ENCODE results near the gene STIL.

STIL gene

DNA sequence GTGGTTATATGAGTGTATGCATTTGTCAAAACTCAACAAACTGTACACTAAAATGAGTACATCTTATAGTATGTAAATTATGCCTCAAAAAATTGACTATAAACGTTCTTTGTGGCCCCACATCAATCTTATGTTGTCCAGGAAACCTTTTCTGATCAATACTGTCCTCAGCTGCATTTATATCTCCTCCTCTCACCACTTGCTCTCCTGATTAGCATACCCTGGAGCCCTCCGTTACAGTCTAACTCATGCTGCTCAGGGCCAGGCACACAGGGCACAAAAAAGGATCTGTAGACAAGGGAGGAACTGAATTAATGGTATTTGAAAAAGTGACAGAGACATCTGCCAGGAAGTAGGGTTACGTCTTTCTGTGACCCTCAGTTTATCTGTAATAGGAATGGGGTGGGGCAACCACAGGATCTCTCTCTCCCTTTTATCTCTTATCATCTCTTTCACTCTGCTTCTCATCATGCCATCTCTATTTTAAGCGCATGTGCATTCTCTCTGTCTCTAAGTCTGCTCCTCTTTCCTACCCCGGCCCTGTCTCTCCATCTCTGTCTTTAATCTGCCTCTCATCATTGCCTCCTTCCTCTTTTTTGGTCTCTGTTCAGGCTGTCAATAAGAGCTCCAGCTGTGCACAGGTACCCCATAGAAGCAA is 74.9 kb downstream of the STIL start:
- no peak for DNase-seq (ENCODE audit: low read depth)
- H3K4me3 ChIP-seq (ENCODE audit: control insufficient read depth, low read depth, low read length), result no peak overlapping the region
- TF ChIP-seq, protein P1, sequence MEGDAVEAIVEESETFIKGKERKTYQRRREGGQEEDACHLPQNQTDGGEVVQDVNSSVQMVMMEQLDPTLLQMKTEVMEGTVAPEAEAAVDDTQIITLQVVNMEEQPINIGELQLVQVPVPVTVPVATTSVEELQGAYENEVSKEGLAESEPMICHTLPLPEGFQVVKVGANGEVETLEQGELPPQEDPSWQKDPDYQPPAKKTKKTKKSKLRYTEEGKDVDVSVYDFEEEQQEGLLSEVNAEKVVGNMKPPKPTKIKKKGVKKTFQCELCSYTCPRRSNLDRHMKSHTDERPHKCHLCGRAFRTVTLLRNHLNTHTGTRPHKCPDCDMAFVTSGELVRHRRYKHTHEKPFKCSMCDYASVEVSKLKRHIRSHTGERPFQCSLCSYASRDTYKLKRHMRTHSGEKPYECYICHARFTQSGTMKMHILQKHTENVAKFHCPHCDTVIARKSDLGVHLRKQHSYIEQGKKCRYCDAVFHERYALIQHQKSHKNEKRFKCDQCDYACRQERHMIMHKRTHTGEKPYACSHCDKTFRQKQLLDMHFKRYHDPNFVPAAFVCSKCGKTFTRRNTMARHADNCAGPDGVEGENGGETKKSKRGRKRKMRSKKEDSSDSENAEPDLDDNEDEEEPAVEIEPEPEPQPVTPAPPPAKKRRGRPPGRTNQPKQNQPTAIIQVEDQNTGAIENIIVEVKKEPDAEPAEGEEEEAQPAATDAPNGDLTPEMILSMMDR (IDR thresholded peaks at IDR 0.05; ENCODE audit: control insufficient read depth, insufficient read depth, low read depth, low read length, missing control alignments), result no peak

DNA sequence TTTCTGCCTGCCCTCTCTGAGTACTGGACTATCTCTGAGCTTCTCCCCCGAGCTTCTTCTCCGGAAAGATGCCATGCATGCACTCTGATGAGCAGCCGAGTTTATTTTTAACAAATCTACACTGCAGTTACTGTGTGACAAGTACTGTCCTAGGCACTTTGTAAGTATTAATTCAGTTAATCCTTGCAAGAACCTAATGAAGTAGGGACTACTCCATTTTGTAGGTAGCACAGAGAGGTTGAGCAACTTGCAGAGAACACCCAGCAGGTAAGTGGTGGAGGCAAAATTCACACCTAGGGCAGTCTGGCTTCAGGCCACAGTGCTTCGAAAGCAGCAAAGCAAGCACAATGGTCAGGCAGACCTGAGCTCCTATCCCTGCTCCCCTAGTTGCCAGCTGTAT is 78.1 kb downstream of the STIL start:
- TF ChIP-seq, protein P1 (IDR thresholded peaks at IDR 0.05; ENCODE audit: control insufficient read depth, insufficient read depth, low read depth, low read length, missing control alignments), result no peak
- DNase-seq (ENCODE audit: low read depth), result no peak
- no peak overlapping the region for H3K4me3 ChIP-seq (ENCODE audit: control insufficient read depth, low read depth, low read length)

DNA sequence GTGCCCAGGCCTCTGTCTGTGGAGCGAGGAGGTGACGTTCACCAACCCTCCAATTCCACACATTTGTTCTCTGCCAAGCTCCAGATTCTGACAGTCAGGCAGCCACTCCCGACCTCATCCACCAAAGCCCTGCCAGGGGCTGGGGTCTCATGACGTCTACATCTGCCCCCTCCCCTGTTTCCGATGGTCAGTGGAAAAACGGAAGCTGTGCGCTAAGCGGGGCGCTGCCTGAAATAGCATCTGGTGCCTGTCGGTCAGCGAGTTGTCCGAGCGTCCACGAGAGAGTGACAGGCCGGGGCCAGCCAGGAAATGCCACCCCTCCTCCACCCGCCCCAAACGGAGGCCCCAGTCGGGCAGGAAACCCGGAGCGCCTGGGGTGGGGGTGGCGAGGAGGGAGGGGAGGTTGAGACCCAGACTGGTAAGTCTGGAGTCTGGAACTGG is 78.7 kb downstream of the STIL start:
- no peak overlapping the region for H3K4me3 ChIP-seq (ENCODE audit: control insufficient read depth, low read depth, low read length)
- no peak for DNase-seq (ENCODE audit: low read depth)
- TF ChIP-seq, protein P1 (IDR thresholded peaks at IDR 0.05; ENCODE audit: control insufficient read depth, insufficient read depth, low read depth, low read length, missing control alignments), result no peak

DNA sequence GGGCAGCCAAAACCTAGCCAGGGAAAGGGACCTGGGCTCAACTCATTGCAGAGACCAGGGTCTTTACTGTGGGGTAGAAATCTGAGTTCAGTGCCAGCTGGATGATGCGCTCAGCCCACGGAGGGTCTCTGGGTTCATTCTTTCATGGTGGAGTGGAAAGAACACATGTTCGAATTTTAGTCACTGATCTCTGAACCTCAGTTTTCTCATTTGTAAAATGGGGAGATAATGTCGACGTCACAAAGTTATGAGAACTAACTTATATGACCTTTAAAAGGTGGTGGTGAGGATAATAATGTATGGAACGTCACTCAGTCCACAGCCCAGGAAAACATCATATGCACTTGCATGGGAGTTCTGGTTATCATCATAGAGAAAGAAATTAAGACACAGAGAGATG is 80.8 kb downstream of the STIL start:
- no peak overlapping the region for H3K4me3 ChIP-seq (ENCODE audit: control insufficient read depth, low read depth, low read length)

DNA sequence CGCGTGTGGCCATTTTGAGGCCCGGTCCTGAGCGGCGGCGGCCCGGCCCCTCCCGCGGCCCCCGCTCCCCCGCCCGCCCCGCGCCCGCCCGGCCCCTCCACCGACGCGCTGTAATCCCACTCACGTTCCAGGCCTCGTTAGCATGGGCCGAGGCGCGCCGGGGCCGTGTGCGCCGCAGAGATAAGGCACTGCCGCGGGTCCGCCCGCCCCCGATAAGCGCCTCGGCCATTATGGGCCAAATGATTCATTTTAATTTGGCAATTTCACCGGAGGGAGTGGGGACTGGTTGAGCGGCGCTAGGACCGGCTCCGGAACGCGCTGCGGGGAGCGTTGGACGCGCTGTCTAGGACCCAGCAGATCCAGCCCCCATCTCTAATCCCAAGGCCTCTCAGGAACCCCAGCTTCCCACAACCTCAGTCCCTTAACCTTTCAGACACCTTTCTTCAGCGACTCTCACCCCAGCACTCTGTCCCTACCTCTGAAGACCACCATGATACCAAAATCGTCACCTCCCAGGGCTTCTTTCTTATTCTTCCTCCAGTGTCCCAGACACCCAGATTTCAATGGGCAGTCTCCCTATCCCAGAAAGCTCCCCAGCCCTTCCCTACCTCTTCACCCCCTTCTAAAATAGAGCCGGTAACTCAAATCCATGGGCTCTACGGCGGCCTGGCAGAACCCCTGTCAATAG is 81.6 kb downstream of the STIL start, which contains the start of gene TAL1:
Gene TAL1, minus strand, starts transcription at position 39 of the 688 bp plus-strand sequence. CDS start 6,337 bp downstream, outside the sequence.
- DNase-seq (ENCODE audit: low read depth), result no peak
- no peak within 1 kb of the TSS for H3K4me3 ChIP-seq (ENCODE audit: control insufficient read depth, low read depth, low read length)
- TF ChIP-seq, protein P1 (IDR thresholded peaks at IDR 0.05; ENCODE audit: control insufficient read depth, insufficient read depth, low read depth, low read length, missing control alignments), result no peak

More for the DNA sequence above, 80.8 kb downstream of the STIL start:
- no peak for DNase-seq (ENCODE audit: low read depth)
- TF ChIP-seq, protein P1 (IDR thresholded peaks at IDR 0.05; ENCODE audit: control insufficient read depth, insufficient read depth, low read depth, low read length, missing control alignments), result no peak

DNA sequence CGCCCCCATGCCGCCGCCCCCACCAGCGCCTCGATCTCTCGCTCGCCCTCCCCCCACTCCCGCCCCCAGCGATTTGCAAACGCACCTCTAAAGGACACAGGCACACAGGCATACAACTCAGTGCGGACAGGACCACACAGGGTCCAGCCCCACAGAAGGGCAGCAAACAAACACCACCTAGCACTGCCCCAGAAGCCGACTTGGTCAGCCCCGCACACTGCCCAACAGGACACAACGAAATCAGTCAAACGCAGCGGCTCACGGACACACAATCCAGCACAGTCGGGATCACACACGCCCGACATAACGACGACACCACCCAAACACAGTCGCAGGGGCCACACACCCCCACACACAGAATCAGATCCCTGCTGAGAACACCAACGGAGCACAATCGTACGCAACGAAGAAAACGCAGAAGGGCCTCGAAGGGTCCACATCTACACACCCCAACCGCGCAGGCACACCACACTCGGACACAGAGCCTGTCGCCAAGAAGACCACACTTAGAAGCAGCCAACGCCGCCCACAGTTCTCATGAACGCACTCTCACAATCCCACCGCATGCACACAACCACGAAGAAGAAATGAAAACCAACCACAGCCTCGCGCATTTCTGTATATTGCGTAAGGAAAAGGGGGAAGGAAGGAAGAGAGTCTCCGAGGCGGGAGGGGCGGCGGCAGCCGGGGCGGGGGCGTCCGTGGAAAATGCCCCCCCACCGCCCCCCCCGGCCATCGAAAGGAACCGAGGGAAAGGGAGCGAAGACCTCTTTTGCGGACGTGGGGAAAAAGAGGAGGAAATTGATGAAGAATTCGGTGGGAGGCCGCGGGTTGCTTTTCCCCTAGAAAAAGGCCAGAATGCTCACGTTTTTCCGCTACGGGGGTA is 82.4 kb downstream of the STIL start:
- no peak for DNase-seq (ENCODE audit: low read depth)
- no peak overlapping the region for H3K4me3 ChIP-seq (ENCODE audit: control insufficient read depth, low read depth, low read length)
- TF ChIP-seq, protein P1 (IDR thresholded peaks at IDR 0.05; ENCODE audit: control insufficient read depth, insufficient read depth, low read depth, low read length, missing control alignments), result no peak

Data from AG09309 (cell line).